GM06990 (cell line): ENCODE results near the gene ARID1B.
A peak's percentile ranks its signal among the peaks of the same experiment; 100 is the strongest.

Experiments used
- DNase-seq: peaks from one replicate; pipeline ENCODE4 v3.0.0-alpha.2; 2011; ENCODE audit not compliant: insufficient read length; ENCODE audit errors: extremely low read depth
- H3K27me3 ChIP-seq: replicated peaks from 2 replicates; pipeline ENCODE4 v1.6.0; 2011; ENCODE audit warnings: low read length; ENCODE audit not compliant: control insufficient read depth, insufficient read depth
- H3K36me3 ChIP-seq: 2 replicates; pipeline ENCODE4 v1.5.1; 2011; ENCODE audit warnings: low read length; ENCODE audit not compliant: control insufficient read depth, insufficient read depth
- H3K4me3 ChIP-seq: replicated peaks from 2 replicates; pipeline ENCODE4 v1.5.1; 2011; ENCODE audit warnings: low read depth, mild to moderate bottlenecking, control low read depth, low read length
- TF ChIP-seq, protein P1 (sequence below): IDR thresholded peaks from 2 replicates; pipeline ENCODE4 v1.5.1; 2011; ENCODE audit warnings: low read length, control low read depth, mild to moderate bottlenecking, inconsistent platforms; ENCODE audit not compliant: insufficient read depth, poor library complexity, severe bottlenecking

The ARID1B gene

DNA sequence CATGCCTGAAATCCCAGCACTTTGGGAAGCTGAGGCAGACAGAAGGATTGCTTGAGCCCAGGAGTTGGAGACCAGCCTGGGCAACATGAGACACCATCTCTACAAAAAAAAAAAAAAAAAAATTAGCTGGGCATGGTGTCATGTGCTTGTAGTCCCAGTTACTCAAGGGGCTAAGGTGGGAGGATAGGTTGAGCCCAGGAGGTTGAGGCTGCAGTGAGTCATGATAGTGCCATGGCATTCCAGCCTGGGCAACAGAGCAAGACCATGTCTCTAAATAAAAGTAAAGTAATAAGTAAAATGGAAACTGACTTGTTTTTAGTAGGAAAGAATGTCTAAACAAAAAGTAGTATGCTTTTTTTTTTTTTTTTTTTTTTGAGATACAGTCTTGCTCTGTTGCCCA is 240.7 kb downstream of the ARID1B start:
- Histone ChIP-seq H3K4me3 (no peak overlapping the region), H3K27me3 (no peaks in the 10 kb centered on the region), H3K36me3 (no peaks in the 10 kb centered on the region)
- TF ChIP-seq, protein P1, sequence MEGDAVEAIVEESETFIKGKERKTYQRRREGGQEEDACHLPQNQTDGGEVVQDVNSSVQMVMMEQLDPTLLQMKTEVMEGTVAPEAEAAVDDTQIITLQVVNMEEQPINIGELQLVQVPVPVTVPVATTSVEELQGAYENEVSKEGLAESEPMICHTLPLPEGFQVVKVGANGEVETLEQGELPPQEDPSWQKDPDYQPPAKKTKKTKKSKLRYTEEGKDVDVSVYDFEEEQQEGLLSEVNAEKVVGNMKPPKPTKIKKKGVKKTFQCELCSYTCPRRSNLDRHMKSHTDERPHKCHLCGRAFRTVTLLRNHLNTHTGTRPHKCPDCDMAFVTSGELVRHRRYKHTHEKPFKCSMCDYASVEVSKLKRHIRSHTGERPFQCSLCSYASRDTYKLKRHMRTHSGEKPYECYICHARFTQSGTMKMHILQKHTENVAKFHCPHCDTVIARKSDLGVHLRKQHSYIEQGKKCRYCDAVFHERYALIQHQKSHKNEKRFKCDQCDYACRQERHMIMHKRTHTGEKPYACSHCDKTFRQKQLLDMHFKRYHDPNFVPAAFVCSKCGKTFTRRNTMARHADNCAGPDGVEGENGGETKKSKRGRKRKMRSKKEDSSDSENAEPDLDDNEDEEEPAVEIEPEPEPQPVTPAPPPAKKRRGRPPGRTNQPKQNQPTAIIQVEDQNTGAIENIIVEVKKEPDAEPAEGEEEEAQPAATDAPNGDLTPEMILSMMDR, result no peak
- no peak for DNase-seq

DNA sequence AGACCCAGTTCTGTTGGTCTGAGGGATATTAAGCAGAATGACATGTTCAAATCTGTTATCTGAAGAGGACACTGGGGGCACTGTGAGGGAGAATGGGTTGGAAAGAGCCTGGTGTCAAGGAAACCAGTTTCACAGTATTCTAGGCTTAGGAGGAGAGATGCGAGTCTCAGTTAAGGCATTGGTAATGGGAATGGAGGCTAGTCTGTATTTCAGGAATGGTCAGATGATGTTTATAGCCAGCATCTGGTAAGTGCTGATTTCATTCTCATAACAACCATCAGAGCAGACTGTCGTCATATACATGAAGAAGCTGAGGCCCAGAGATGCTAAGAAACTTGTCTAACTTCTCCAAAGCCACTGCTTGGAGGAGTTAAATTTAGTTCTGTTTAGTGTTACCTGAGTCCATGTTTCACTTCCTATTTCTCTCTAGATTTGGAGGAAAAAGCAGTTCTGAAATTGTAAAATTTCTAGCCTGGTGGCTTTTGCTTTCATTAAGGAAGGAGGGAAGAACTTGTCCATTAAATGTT is 242.0 kb downstream of the ARID1B start:
- H3K27me3 ChIP-seq, result no peaks in the 10 kb centered on the region
- no peak for DNase-seq
- TF ChIP-seq, protein P1, result no peak
- H3K36me3 ChIP-seq, result no peaks in the 10 kb centered on the region
- peak overlapping the region; percentile 51 for H3K4me3 ChIP-seq

DNA sequence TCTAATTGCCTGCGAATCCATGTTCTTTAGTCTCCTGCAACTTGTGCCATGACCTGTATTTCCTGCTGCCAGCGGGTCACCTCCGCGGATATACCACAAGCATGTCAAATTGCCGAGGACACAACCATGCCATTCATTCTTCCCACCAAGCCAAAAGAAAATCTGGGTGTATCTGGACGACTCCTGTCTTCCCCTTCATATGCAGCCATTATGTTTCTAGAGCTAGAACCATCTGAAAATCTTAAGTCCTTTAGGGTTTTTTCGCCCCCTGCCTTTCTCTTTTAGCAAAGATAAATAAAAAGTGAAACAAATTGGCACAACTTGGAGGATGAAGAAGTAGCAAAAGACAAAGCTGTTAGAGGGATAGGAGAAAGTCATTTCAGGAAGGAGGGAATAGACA is 242.6 kb downstream of the ARID1B start:
- no peaks in the 10 kb centered on the region for H3K27me3 ChIP-seq
- TF ChIP-seq, protein P1, result peak; percentile 25
- no peak for DNase-seq
- H3K4me3 ChIP-seq, result peak overlapping the region; percentile 51
- no peaks in the 10 kb centered on the region for H3K36me3 ChIP-seq

DNA sequence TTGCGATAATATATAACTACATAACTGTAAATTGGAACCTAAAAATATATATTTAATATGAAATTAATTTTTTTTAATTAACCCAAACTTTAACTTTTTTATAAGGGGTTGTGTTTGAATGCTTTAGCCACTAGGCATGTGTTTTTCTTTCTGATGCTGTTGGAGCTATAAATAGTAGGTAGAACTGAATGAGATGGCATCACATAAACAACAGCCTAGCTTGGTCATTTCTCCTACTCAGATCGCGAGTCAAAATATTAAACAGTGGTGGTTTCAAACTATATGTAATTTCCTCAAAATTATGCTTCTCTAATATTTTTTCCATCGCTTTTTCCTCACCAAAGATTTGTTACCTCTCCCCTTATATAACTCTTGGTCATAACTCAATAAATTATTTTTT is 243.2 kb downstream of the ARID1B start:
- DNase-seq, result no peak
- H3K4me3 ChIP-seq, result peak overlapping the region; percentile 83

DNA sequence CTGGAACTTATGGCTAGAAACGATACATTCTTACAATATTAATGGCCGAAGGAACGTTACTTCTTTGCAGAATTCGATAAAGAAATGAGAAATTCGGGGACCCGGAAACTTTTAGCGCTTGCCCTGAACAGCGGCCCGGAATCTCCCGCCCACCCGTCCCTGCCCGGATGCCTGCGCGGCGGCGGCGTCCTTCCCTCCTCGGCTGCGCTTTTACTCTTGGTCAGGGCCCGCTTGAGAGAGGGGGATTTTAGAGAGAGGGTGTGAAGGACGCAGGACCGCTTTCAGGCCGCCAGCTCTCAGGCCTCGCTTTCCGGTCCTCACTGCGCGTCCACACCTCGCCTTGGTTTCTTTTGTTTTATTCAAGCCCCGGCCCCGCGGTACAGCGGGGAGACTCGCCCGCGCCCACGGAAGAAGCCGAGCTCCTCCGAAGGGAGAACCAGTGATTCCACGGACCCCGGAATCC is 243.7 kb downstream of the ARID1B start:
- no peaks in the 10 kb centered on the region for H3K36me3 ChIP-seq
- TF ChIP-seq, protein P1, result no peak
- H3K4me3 ChIP-seq, result peak overlapping the region; percentile 83
- H3K27me3 ChIP-seq, result no peaks in the 10 kb centered on the region
- DNase-seq, result no peak

More for the DNA sequence above, 243.2 kb downstream of the ARID1B start:
- no peaks in the 10 kb centered on the region for H3K36me3 ChIP-seq
- H3K27me3 ChIP-seq, result no peaks in the 10 kb centered on the region
- TF ChIP-seq, protein P1, result no peak
